ENCODE measurements around the gene SNIP1.
A peak's percentile ranks its signal among the peaks of the same experiment; 100 is the strongest.
"Not testable (repeated sequence)": the region's sequence is repeated elsewhere in the genome, so short reads cannot be mapped to it uniquely, and the experiment has no call there.

SNIP1 gene

DNA sequence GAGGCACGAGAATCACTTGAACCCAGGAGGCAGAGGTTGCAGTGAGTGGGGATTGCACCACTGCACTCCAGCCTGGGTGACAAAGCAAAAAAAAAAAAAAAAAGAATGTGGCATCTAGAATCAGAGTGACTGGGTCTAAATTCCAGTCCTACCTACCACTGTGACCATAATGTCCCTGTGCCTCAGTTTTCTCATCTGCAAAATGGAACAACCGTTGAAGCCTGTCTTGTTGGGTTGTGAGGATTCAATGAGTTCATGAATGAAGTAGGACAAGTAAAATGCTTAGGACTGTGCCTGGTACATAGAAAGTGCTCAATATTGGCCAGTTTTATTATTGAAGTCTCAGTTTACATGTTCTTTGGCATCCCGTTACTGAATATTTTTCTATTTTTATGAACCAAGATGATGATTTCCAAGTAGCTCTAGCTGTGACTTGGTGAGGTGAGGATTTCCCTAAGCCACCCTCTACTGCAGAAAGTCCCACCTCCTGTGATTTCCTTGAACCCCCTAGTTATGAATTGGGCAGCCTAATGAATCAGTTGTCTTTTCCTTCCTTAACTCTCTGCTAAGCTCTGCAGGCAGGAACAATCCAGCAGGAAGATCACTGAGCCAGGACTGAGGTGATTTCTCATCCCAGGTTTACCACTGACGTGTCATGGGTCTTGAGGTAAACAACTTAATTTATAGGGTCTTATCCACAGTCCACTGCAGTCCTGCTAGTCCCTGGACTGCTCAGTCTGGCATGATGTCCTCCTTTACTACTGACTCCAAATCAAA is 20.6 kb downstream of the SNIP1 start:
- peaks cover 6 to 37% of the 10 kb centered on the region in 2 experiments; a peak in 2 of 3 replicates for H3K36me3 ChIP-seq (ENCODE audit: control insufficient read depth in 2 of 2, insufficient read depth in 1 of 2, low read length in 2 of 2)
- H3K4me3 ChIP-seq (ENCODE audit: low read depth, low read length), result no peak overlapping the region
- ChIA-PET CTCF (interaction anchor here (0.6 to 2.5 kb wide), 3 partner anchors 9 to 843 kb away, joined by 3 to 6 read pairs (median 3); partner anchors contain the start of gene MEAF6), POLR2A (no interaction called here)
- peaks cover 3% of the 10 kb centered on the region; the same call in 1 of the 2 replicates for H3K4me1 ChIP-seq (ENCODE audit: control insufficient read depth, insufficient read depth, low read length)
- peak; percentile 63; the same call in 1 of the 2 replicates for TF ChIP-seq ZNF549 (tag by site-specific recombination; IDR thresholded peaks at IDR 0.05)
- 0 out of 2 replicates have a peak, but pooled peaks have one; percentile 17 for TF ChIP-seq ZNF629 (tag by site-specific recombination; IDR thresholded peaks at IDR 0.05)
- TF ChIP-seq, protein P1, sequence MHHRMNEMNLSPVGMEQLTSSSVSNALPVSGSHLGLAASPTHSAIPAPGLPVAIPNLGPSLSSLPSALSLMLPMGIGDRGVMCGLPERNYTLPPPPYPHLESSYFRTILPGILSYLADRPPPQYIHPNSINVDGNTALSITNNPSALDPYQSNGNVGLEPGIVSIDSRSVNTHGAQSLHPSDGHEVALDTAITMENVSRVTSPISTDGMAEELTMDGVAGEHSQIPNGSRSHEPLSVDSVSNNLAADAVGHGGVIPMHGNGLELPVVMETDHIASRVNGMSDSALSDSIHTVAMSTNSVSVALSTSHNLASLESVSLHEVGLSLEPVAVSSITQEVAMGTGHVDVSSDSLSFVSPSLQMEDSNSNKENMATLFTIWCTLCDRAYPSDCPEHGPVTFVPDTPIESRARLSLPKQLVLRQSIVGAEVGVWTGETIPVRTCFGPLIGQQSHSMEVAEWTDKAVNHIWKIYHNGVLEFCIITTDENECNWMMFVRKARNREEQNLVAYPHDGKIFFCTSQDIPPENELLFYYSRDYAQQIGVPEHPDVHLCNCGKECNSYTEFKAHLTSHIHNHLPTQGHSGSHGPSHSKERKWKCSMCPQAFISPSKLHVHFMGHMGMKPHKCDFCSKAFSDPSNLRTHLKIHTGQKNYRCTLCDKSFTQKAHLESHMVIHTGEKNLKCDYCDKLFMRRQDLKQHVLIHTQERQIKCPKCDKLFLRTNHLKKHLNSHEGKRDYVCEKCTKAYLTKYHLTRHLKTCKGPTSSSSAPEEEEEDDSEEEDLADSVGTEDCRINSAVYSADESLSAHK (tag by site-specific recombination; IDR thresholded peaks at IDR 0.05), result no peak
- TF ChIP-seq, protein P2, sequence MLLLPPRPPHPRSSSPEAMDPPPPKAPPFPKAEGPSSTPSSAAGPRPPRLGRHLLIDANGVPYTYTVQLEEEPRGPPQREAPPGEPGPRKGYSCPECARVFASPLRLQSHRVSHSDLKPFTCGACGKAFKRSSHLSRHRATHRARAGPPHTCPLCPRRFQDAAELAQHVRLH (tag by site-specific recombination; IDR thresholded peaks at IDR 0.05), result 0 out of 2 replicates have a peak, but pooled peaks have one; percentile 17
- no peak overlapping the region for H3K27ac ChIP-seq (ENCODE audit: extremely low read depth, low read depth, low read length)
- H3K9me3 ChIP-seq (ENCODE audit: control insufficient read depth, insufficient read depth, low read depth, low read length), result no peaks in the 10 kb centered on the region

DNA sequence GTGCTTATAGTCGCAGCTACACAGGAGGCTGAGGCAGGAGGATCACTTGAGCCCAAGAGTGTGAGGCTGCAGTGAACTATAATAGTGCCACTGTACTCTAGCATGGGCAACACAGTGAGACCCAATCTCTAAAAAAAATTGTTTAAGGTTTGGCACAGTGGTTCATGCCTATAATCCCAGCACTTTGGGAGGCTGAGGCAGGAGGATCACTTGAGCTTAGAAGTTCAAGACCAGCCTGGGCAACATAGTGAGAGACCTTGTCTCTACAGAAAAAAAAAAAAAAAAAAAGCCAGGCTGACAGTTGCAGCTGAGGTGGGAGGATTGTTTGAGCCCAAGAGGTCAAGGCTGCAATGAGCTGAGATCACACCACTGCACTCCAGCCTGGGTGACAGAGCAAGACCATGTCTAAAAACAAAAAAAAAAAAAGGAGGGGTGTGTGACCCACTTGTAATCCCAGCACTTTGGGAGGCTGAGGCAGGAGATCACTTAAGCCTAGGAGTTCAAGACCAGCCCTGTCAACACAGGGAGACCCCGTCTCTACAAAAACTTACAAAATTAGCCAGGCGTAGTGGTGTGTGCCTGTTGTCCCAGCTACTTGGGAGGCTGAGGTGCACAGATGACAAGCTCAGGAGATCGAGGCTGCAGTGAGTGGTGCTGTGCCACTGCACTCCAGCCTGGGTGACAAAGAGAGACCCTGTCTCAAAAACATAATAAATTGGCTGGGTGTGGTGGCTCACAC is 21.5 kb downstream of the SNIP1 start:
- H3K4me3 ChIP-seq (ENCODE audit: low read depth, low read length); H3K4me1 ChIP-seq (ENCODE audit: control insufficient read depth, insufficient read depth, low read length); H3K9me3 ChIP-seq (ENCODE audit: control insufficient read depth, insufficient read depth, low read depth, low read length); H3K27ac ChIP-seq (ENCODE audit: extremely low read depth, low read depth, low read length): not testable (repeated sequence)
- POLR2A ChIA-PET, result interaction anchor here (0.7 kb wide), 1 partner anchor 53 kb away, joined by 3 read pairs; no protein-coding TSS in a partner anchor
- TF ChIP-seq PRDM10 (tag by site-specific recombination; IDR thresholded peaks at IDR 0.05), result peak; percentile 52; the same call in 1 of the 2 replicates
- CTCF ChIA-PET, result interaction anchor here (0.7 to 2.5 kb wide), 2 partner anchors 18 to 77 kb away, joined by 3 to 6 read pairs; partner anchors contain the start of gene MEAF6
- H3K36me3 ChIP-seq (ENCODE audit: control insufficient read depth in 2 of 2, insufficient read depth in 1 of 2, low read length in 2 of 2), result peaks cover 0 to 28% of the 10 kb centered on the region in 2 experiments; a peak in 1 of 3 replicates

GRCh38 chr1:37529888-37530287 is 24.2 kb downstream of the SNIP1 start:
- H3K36me3 ChIP-seq (ENCODE audit: control insufficient read depth in 2 of 2, insufficient read depth in 1 of 2, low read length in 2 of 2); H3K27ac ChIP-seq (ENCODE audit: extremely low read depth, low read depth, low read length); H3K9me3 ChIP-seq (ENCODE audit: control insufficient read depth, insufficient read depth, low read depth, low read length); H3K4me3 ChIP-seq (ENCODE audit: low read depth, low read length); POLR2A ChIA-PET; H3K4me1 ChIP-seq (ENCODE audit: control insufficient read depth, insufficient read depth, low read length): not testable (repeated sequence)
- CTCF ChIA-PET, result interaction anchor here (0.7 kb wide), 1 partner anchor 29 kb away, joined by 3 read pairs; no protein-coding TSS in a partner anchor

- no peaks in the 10 kb centered on the region for H3K36me3 ChIP-seq (ENCODE audit: control insufficient read depth in 2 of 2, insufficient read depth in 1 of 2, low read length in 2 of 2)
- no peak overlapping the region for H3K4me3 ChIP-seq (ENCODE audit: low read depth, low read length)
- POLR2A ChIA-PET, result no interaction called here
- no peaks in the 10 kb centered on the region for H3K9me3 ChIP-seq (ENCODE audit: control insufficient read depth, insufficient read depth, low read depth, low read length)
- CTCF ChIA-PET, result no interaction called here
- no peak overlapping the region for H3K27ac ChIP-seq (ENCODE audit: extremely low read depth, low read depth, low read length)
- H3K4me1 ChIP-seq (ENCODE audit: control insufficient read depth, insufficient read depth, low read length), result no peaks in the 10 kb centered on the region
- TF ChIP-seq ZNF768 (tag by site-specific recombination; IDR thresholded peaks at IDR 0.05) (no peak), ZNF560 (tag by site-specific recombination; IDR thresholded peaks at IDR 0.05; ENCODE audit: borderline replicate concordance) (no peak), ZNF311 (tag by site-specific recombination; IDR thresholded peaks at IDR 0.05; ENCODE audit: borderline replicate concordance) (no peak)
Measured at GRCh38 chr1:37519613-37520012, 34.5 kb downstream of the SNIP1 start.

DNA sequence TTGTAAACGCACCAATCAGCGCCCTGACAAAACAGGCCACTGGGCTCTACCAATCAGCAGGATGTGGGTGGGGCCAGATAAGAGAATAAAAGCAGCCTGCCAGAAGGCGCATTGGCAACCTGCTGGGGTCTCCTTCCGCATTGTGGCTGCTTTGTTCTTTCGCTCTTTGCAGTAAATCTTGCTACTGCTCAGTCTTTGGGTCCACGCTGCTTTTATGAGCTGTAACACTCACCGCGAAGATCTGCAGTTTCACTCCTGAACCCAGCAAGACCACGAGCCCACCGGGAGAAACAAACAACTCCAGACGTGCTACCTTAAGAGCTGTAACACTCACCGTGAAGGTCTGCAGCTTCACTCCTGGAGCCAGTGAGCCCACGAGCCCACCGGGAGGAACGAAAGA is 35.2 kb downstream of the SNIP1 start:
- H3K36me3 ChIP-seq (ENCODE audit: control insufficient read depth in 2 of 2, insufficient read depth in 1 of 2, low read length in 2 of 2); POLR2A ChIA-PET; H3K9me3 ChIP-seq (ENCODE audit: control insufficient read depth, insufficient read depth, low read depth, low read length); CTCF ChIA-PET; H3K27ac ChIP-seq (ENCODE audit: extremely low read depth, low read depth, low read length); H3K4me3 ChIP-seq (ENCODE audit: low read depth, low read length); H3K4me1 ChIP-seq (ENCODE audit: control insufficient read depth, insufficient read depth, low read length): not testable (repeated sequence)

- POLR2A ChIA-PET; H3K4me1 ChIP-seq (ENCODE audit: control insufficient read depth, insufficient read depth, low read length); H3K27ac ChIP-seq (ENCODE audit: extremely low read depth, low read depth, low read length); H3K36me3 ChIP-seq (ENCODE audit: control insufficient read depth in 2 of 2, insufficient read depth in 1 of 2, low read length in 2 of 2); H3K9me3 ChIP-seq (ENCODE audit: control insufficient read depth, insufficient read depth, low read depth, low read length); H3K4me3 ChIP-seq (ENCODE audit: low read depth, low read length): not testable (repeated sequence)
- CTCF ChIA-PET, result interaction anchor here (0.9 kb wide), 1 partner anchor 83 kb away, joined by 3 read pairs; no protein-coding TSS in a partner anchor
Measured at GRCh38 chr1:37518241-37518640, 35.9 kb downstream of the SNIP1 start.

Measured in HEK293 (cell line).